Measurements from ENCODE around the gene TMEM30A.
A peak's percentile ranks its signal among the peaks of the same experiment; 100 is the strongest.

The TMEM30A gene

GRCh38 chr6:75272145-75272840 is 12.3 kb downstream of the TMEM30A start:
- Histone ChIP-seq H3K27me3 (replicated peaks; ENCODE audit: insufficient read depth, low read length) (no peaks in the 10 kb centered on the region), H3K9me2 (replicated peaks; ENCODE audit: insufficient read depth, low read length) (no peaks in the 10 kb centered on the region), H3K9me3 (replicated peaks; ENCODE audit: insufficient read depth, low read length) (no peaks in the 10 kb centered on the region), H3K79me2 (ENCODE audit: low read length) (peaks cover 94% of the 10 kb centered on the region), H3F3A (ENCODE audit: insufficient read depth, low read length) (no peaks in the 10 kb centered on the region), H3K36me3 (replicated peaks; ENCODE audit: insufficient read depth, low read length) (peaks cover 5% of the 10 kb centered on the region; the same call in 1 of the 2 replicates), H3K27ac (ENCODE audit: low read length) (no peak overlapping the region), H3K4me1 (ENCODE audit: low read length) (peaks cover 7% of the 10 kb centered on the region; the same call in 1 of the 2 replicates), H3K9ac (ENCODE audit: low read length) (no peak overlapping the region), H3K4me3 (ENCODE audit: low read length) (no peak overlapping the region), H4K20me1 (ENCODE audit: insufficient read depth, low read length) (peaks cover 12% of the 10 kb centered on the region), H2AFZ (ENCODE audit: low read length) (no peak overlapping the region), H3K4me2 (ENCODE audit: low read depth, low read length) (peak overlapping the region; percentile 16; the same call in 1 of the 2 replicates)
- DNase-seq, result no peak
- no peak for TF ChIP-seq CTCF (IDR thresholded peaks at IDR 0.05; ENCODE audit: low read length)
- no peak for TF ChIP-seq EZH2phosphoT487 (IDR thresholded peaks at IDR 0.05; ENCODE audit: low read length)
- no peak for TF ChIP-seq EZH2 (optimal IDR thresholded peaks at IDR 0.05; ENCODE audit: low read depth, low read length)

- no peaks in the 10 kb centered on the region for H3K27me3 ChIP-seq (replicated peaks; ENCODE audit: insufficient read depth, low read length)
- H3F3A ChIP-seq (ENCODE audit: insufficient read depth, low read length), result no peaks in the 10 kb centered on the region
- H4K20me1 ChIP-seq (ENCODE audit: insufficient read depth, low read length), result peaks cover 9% of the 10 kb centered on the region; the same call in 1 of the 2 replicates
- peaks cover 9% of the 10 kb centered on the region for H3K4me1 ChIP-seq (ENCODE audit: low read length)
- no peak overlapping the region for H3K4me3 ChIP-seq (ENCODE audit: low read length)
- H2AFZ ChIP-seq (ENCODE audit: low read length), result no peak overlapping the region
- H3K79me2 ChIP-seq (ENCODE audit: low read length), result peaks cover 93% of the 10 kb centered on the region
- no peak overlapping the region for H3K4me2 ChIP-seq (ENCODE audit: low read depth, low read length)
- H3K9me2 ChIP-seq (replicated peaks; ENCODE audit: insufficient read depth, low read length), result no peaks in the 10 kb centered on the region
- no peak overlapping the region for H3K27ac ChIP-seq (ENCODE audit: low read length)
- no peak for TF ChIP-seq EZH2 (optimal IDR thresholded peaks at IDR 0.05; ENCODE audit: low read depth, low read length)
- TF ChIP-seq EZH2phosphoT487 (IDR thresholded peaks at IDR 0.05; ENCODE audit: low read length), result no peak
- no peak for TF ChIP-seq CTCF (IDR thresholded peaks at IDR 0.05; ENCODE audit: low read length)
- peaks cover 5% of the 10 kb centered on the region; the same call in 1 of the 2 replicates for H3K36me3 ChIP-seq (replicated peaks; ENCODE audit: insufficient read depth, low read length)
- H3K9me3 ChIP-seq (replicated peaks; ENCODE audit: insufficient read depth, low read length), result no peaks in the 10 kb centered on the region
- no peak overlapping the region for H3K9ac ChIP-seq (ENCODE audit: low read length)
- no peak for DNase-seq
These were observed 15.6 kb downstream of the TMEM30A start for GRCh38 chr6:75268988-75269354.

- peaks cover 5% of the 10 kb centered on the region; the same call in 1 of the 2 replicates for H3K36me3 ChIP-seq (replicated peaks; ENCODE audit: insufficient read depth, low read length)
- no peak for TF ChIP-seq CTCF (IDR thresholded peaks at IDR 0.05; ENCODE audit: low read length)
- no peak for TF ChIP-seq EZH2 (optimal IDR thresholded peaks at IDR 0.05; ENCODE audit: low read depth, low read length)
- TF ChIP-seq EZH2phosphoT487 (IDR thresholded peaks at IDR 0.05; ENCODE audit: low read length), result no peak
- H3K27me3 ChIP-seq (replicated peaks; ENCODE audit: insufficient read depth, low read length), result no peaks in the 10 kb centered on the region
- H4K20me1 ChIP-seq (ENCODE audit: insufficient read depth, low read length), result peaks cover 9% of the 10 kb centered on the region; the same call in 1 of the 2 replicates
- no peaks in the 10 kb centered on the region for H3K9me3 ChIP-seq (replicated peaks; ENCODE audit: insufficient read depth, low read length)
- H3F3A ChIP-seq (ENCODE audit: insufficient read depth, low read length), result no peaks in the 10 kb centered on the region
- H3K4me2 ChIP-seq (ENCODE audit: low read depth, low read length), result no peak overlapping the region
- H3K9me2 ChIP-seq (replicated peaks; ENCODE audit: insufficient read depth, low read length), result no peaks in the 10 kb centered on the region
- no peak overlapping the region for H3K4me3 ChIP-seq (ENCODE audit: low read length)
- no peak for DNase-seq
- H3K27ac ChIP-seq (ENCODE audit: low read length), result no peak overlapping the region
- H3K4me1 ChIP-seq (ENCODE audit: low read length), result peaks cover 16% of the 10 kb centered on the region
- H3K9ac ChIP-seq (ENCODE audit: low read length), result no peak overlapping the region
- no peak overlapping the region for H2AFZ ChIP-seq (ENCODE audit: low read length)
- H3K79me2 ChIP-seq (ENCODE audit: low read length), result peaks cover 93% of the 10 kb centered on the region
These were observed 16.2 kb downstream of the TMEM30A start for GRCh38 chr6:75268121-75268987.

All from MM.1S (cell line).